Mammary epithelial cell (primary cell): Measurements from ENCODE around the gene PLXNA2.

Source experiments
- EZH2 ChIP-seq: IDR thresholded peaks from 2 replicates; pipeline ENCODE4 v1.6.1; 2012; ENCODE audit warnings: low read length, inconsistent platforms, borderline replicate concordance
- TF ChIP-seq, protein P1 (sequence below), 2 donors: IDR thresholded peaks in 1 of 2; conservative IDR thresholded peaks in 1 of 2; 2 replicates each; pipeline ENCODE4 v1.5.1; 2011 to 2012; ENCODE audit warnings: inconsistent platforms in 2 of 2, low read length in 2 of 2, mild to moderate bottlenecking in 2 of 2, control low read depth in 1 of 2, low read depth in 1 of 2; ENCODE audit not compliant: insufficient read depth in 1 of 2; ENCODE audit errors: extremely low read depth in 1 of 2

GRCh38 chr1:207985996-207986395 is 258.2 kb downstream of the PLXNA2 start:
- TF ChIP-seq, protein P1, sequence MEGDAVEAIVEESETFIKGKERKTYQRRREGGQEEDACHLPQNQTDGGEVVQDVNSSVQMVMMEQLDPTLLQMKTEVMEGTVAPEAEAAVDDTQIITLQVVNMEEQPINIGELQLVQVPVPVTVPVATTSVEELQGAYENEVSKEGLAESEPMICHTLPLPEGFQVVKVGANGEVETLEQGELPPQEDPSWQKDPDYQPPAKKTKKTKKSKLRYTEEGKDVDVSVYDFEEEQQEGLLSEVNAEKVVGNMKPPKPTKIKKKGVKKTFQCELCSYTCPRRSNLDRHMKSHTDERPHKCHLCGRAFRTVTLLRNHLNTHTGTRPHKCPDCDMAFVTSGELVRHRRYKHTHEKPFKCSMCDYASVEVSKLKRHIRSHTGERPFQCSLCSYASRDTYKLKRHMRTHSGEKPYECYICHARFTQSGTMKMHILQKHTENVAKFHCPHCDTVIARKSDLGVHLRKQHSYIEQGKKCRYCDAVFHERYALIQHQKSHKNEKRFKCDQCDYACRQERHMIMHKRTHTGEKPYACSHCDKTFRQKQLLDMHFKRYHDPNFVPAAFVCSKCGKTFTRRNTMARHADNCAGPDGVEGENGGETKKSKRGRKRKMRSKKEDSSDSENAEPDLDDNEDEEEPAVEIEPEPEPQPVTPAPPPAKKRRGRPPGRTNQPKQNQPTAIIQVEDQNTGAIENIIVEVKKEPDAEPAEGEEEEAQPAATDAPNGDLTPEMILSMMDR (conservative IDR thresholded peaks at IDR 0.05 in 1 of 2, IDR thresholded peaks at IDR 0.05 in 1 of 2; ENCODE audit: extremely low read depth in 1 of 2, insufficient read depth in 1 of 2, low read depth in 1 of 2, low read length in 2 of 2), result no peak
- TF ChIP-seq EZH2, result no peak
